NT2/D1 (cell line): Measurements from ENCODE around the gene ABHD10.

Experiments
- SUZ12 ChIP-seq: IDR thresholded peaks from 2 replicates; pipeline ENCODE4 v1.6.1; 2011; ENCODE audit not compliant: insufficient read length, insufficient read depth; ENCODE audit errors: extremely low read depth
- YY1 ChIP-seq: IDR thresholded peaks from 2 replicates; pipeline ENCODE4 v1.6.1; 2011; ENCODE audit not compliant: insufficient read length, insufficient read depth
- ZNF274 ChIP-seq: IDR thresholded peaks from 2 replicates; pipeline ENCODE4 v1.6.1; 2011; ENCODE audit warnings: mild to moderate bottlenecking, low read depth, low read length

DNA sequence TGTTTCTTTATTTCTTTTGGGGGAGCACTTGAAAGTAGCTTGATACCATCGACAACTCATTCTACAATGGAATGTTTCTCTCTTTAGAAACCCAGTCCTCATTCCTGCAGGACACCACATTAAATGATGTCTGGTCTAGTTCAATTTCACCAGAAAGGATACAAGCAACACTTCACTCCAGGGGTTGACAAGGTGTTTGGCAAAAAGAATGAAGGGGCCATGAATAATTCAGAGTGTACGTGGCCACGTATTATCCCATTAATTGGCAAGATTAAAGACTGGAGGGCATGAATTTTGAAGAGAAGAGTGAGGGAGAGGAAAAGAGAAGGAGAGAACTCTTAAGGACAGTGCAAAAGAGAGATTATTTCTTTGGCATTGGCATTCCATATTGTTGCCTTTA lies 56.4 kb downstream of the ABHD10 start:
- TF ChIP-seq SUZ12, result no peak
- no peak for TF ChIP-seq YY1
- no peak for TF ChIP-seq ZNF274
